Prostate gland (tissue), 2 donors: ENCODE measurements around the gene PSG4.
"Not testable (repeated sequence)": the region's sequence is repeated elsewhere in the genome, so short reads cannot be mapped to it uniquely, and the experiment has no call there.

Experiments
- POLR2A ChIP-seq: fragments of 450-650 bp; IDR thresholded peaks from one replicate; pipeline ENCODE4 v1.6.1; 2016; ENCODE audit warnings: antibody characterized with exemption, mild to moderate bottlenecking
- TF ChIP-seq, protein P1 (sequence below), 4 experiments: fragments of 200-600 bp in 2 of 4; fragments of 450-650 bp in 2 of 4; sonication (generic) in 2 of 4; IDR thresholded peaks; 1 replicate in 3 of 4; 2 replicates in 1 of 4; pipeline ENCODE4 v1.5.1; 2016 to 2019; ENCODE audit warnings: antibody characterized with exemption in 4 of 4, mild to moderate bottlenecking in 2 of 4, moderate library complexity in 2 of 4

- TF ChIP-seq, protein P1, sequence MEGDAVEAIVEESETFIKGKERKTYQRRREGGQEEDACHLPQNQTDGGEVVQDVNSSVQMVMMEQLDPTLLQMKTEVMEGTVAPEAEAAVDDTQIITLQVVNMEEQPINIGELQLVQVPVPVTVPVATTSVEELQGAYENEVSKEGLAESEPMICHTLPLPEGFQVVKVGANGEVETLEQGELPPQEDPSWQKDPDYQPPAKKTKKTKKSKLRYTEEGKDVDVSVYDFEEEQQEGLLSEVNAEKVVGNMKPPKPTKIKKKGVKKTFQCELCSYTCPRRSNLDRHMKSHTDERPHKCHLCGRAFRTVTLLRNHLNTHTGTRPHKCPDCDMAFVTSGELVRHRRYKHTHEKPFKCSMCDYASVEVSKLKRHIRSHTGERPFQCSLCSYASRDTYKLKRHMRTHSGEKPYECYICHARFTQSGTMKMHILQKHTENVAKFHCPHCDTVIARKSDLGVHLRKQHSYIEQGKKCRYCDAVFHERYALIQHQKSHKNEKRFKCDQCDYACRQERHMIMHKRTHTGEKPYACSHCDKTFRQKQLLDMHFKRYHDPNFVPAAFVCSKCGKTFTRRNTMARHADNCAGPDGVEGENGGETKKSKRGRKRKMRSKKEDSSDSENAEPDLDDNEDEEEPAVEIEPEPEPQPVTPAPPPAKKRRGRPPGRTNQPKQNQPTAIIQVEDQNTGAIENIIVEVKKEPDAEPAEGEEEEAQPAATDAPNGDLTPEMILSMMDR (IDR thresholded peaks at IDR 0.05): not testable (repeated sequence)
- not testable (repeated sequence) for TF ChIP-seq POLR2A
These were observed 23.3 kb downstream of the PSG4 start for GRCh38 chr19:43181869-43182771.
